CD4-positive, alpha-beta T cell treated with Interleukin-15 for 1 hour (primary cell): ENCODE data around the gene SIX3.

Source experiments
- DNase-seq: peaks from one replicate; pipeline ENCODE4 v3.0.0-alpha.2; 2020

SIX3 gene

DNA sequence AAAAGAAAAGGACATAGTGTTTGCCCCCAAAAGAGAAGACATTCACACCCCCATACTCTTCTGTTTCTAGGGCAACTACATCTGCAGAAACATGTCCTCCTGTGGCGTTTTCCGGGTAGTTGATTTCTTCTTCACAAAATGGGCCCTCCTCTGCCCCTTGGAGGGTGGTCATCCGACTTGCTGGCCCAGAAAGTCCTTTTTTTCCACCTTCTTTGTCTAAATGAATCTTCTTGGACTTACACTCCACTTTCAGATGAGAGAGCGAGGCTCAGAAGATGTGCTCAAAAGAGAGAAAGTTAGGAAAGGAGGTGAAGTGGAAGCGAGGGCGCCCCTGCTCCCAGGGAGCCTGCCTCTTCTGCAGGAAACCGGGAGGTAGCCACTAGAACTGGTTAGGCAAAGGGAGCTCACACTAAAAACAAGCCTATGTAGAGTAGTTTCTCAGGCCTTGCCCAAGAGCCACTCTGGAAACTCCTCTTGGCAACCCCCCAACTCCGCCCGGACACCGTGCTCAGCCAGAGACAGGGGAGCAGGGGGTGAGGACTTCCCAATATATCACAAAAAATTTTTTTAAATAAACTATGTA, 10.2 kb upstream of the SIX3 start:
- no peak for DNase-seq

DNA sequence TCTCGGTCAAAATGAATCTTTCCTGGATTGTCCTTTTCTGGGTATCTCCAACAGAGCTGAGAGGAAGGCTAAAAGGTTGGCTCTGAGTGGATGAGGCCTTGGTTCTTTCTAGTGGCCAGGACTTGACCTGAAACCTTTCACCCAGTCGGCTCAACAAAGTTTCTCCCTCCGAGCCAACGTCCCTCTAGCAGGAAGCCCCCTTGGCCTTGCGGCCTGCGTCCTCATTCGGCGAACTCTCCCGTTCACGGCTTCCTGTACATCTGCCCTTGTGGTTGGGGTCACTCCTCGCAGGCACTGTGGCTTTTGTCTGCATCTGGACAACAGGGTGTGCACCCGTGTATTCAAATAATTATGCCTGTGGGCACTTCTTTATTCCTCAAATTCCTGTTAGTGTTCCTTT, 9.4 kb upstream of the SIX3 start:
- DNase-seq, result no peak

DNA sequence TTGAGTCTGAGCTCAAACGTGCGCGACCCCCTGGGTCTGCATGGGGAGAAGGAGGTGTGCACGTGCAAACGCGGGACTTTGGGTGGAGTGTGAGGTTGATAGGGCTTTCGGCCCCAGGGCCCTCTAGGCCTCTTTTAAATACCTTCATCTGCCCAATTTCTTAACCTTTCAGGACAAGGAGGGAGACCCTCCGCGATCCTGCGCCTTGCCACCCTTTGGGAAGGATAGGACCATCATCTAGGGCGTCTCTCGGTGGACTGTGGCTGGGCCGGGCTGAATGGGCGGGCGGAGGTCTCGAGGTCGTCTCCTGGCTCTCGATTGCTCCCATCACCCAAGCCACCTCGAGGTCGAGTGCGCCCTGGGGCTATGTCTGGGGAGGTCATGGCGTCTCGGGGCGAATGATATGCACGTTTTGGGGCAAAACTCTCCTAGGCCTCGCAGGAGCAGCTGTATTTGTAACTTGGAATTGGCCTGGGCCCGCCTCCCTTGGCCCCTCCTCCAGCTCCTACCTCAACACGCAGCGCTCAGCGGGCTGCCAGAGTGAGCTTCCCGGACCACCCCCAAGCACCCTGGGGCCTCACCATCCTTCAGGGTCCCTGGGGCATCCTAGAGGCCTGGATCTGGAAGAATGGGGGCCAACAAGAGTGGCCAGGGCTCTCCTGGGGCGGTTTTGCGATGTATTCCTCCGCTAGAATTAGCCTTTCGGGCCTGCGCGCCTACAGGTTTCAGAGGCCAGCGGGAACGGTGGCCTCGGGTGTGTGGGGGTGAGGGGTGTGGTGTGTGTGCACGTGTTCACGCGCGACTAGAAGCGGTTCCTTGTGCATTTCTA, 8.7 kb upstream of the SIX3 start:
- no peak for DNase-seq

DNA sequence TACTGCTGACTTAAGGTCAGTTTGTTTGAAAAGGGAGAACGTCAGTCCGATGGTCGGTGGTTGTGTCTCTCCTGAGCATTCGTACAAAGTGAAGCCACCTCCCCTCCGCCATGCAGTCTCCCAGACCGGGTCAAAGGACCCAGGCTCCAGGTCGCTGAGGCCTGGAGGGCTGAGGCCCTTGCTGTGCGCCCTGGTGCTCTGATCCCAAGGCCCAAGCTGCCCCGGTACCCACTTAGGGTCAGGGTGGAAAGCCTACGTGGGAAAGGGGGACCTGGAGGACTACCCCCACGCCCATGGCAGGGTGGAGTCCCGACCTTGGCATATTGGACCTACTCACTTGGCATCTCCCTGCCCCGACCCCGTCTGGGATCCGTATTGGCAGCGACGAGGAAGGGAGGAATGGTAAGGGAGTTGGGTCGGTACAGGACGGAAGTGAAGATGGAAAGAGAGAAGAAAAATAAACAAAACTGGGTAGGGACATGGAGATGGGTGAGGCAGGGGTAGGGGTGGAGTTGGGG, 8.0 kb upstream of the SIX3 start:
- no peak for DNase-seq

DNA sequence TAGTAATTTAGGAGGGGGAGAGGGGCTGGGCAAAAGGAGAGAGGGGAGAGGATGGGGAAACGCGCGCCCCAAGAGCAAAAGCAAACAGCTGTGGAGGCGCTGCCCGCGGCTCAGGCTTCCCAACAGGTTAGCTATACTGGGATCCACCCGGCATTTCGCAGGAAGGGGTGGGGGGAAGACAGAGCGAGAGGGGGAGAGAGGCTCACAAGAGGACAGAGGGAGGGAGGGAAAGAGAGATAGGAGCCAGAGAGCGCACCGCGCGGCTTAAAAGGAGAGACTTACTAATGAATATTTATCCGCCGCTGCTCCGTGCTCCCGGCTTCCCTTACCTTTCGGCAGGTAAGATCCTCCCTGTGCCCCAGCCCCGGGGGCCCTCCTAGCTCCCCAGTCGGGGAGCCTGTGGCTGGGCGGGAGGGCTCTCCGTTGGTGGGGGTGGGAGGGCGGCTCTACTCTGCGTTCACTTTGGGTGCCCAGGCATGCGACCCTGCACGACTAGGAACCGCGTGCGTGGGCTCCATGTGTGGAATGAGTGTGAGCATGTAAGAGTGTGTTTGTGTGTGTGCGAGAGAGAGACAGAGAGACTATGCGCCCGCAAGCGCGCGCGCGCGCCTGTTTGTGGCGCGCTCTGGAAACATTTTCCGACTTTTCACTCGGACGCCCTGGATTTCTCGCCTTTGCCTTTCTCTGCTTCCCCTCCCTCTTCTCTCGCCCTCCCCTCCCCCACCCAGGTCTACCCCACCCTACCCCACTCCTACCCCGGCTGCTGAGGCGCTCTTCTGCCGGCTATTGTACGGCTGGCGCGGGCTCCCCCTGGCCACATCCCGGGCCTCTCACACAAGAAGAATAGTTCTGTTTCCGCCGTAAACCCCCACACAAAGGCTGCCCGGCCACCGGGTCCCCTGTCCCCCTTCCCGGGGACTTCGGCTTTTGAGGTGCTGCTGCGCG, 7.2 kb upstream of the SIX3 start:
- DNase-seq, result no peak

DNA sequence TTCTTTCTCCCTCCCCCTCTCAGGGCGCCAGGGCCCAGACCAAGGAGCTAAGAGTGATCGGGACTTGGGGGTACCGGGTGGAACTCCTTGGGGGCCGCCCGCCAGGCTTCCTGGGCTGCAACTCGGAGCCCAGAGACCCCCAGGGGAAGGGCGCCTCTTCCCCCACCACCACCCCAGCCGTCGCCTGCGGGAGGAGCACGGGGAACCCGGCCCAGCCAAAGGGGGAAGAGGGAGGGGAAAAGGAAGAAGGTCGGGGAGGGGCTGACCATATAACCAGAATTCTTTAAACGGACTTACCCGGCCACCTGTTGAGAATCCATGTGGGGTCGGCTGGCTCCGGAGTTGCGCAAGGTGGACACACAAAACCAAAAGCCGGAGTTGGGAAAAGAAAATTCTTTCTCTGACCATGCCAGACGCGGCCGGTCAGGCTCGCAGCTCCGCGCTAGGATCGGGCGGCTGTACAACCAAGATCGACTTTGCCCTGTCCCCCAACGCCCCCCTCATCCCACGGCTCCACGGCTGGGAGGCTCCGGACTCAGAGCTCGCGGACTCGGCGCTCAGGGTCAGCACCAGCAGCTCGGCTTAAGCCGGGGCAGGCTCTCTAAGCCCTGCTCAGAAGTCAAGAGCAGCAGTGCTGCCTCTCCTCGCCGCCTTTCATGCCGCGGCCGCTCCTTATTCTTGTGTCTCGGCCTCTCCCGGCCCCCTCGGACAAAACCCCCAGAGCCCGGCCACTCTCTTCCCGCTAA, 6.3 kb upstream of the SIX3 start:
- peak; percentile 6 for DNase-seq

DNA sequence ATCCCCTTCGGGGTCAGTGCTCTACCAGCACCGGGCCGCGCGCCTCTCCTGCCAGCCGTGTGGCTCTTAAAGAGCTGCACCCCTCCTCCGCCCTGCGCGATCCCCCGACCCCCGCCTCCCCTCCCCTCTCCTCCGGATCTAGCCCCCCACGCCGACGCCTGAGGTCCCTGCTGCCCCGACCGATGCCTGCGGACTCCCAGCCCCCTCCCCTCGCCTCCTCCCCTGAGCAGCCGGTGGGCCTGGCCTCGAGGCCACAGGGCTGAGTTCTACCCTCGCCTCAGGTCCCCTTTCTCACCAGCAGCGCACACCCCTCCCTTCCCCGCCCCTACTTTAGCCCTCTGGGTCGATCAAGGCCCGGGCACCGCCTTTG, 5.8 kb upstream of the SIX3 start:
- DNase-seq, result no peak

DNA sequence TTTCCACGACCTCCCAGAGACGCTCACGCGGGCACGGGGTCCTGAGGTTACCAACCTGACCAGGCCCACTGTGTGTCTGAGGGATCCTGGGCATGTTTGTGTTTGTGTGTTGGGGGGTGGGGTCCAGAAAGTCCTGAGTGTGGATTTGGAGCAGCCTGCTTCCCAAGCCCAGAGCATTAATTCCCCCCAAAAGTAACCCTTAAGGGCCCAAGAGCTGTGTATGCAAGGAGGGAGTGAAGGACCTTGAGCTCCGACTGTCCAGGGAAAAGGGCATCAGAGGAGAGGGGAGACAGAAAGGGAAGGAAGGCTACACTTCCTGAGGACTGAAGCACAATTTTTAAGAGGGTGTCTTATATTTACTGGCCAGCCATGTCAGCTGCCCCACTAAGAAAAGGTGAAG, 5.2 kb upstream of the SIX3 start:
- DNase-seq, result no peak

DNA sequence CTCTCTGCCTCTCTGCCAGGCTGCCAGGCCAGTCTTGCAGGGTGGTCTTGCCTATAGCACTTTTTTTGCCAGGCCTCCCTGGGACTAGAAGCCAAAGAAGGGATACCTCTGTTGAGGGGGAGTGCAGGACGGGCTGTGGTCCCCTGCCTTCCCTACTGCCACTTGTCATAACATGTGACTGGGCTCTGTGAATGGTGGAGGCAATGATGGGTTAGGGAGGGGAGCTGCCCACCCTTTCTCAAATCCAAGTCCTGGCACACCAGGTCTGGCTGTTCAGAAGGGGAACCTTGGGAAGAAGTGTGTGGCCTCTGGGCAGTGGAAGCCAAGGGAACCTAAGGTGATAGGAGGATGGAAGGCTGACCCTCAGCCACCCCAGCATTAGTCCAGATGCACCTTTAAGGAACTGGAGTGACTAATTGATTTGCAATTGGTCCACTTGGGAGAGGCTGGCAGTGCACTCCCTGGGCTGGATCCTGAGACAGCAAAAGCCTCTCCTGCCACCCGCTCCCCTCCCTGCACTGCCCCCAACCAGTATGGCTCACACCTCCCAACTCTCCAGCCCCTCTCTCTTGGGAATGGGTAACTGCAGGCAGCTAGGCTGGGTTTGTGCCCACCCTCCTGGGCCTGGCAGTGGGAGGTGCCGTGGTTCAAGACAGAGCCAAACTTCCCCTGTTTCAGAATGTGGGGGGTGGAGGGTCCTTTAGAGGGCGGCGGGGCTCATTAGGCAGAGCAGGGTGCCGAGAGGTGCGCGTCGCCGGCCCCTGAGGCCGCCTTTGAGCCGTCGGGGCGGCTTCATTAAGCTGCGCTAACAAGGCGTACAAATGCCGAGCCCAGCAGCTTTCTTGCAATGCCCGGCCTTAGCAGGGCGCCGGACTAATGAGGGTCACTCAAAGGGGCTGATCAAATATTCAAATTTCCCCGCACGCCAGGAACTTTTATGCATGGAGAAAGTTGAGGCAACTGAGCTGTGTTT, 4.5 kb upstream of the SIX3 start:
- DNase-seq, result no peak

DNA sequence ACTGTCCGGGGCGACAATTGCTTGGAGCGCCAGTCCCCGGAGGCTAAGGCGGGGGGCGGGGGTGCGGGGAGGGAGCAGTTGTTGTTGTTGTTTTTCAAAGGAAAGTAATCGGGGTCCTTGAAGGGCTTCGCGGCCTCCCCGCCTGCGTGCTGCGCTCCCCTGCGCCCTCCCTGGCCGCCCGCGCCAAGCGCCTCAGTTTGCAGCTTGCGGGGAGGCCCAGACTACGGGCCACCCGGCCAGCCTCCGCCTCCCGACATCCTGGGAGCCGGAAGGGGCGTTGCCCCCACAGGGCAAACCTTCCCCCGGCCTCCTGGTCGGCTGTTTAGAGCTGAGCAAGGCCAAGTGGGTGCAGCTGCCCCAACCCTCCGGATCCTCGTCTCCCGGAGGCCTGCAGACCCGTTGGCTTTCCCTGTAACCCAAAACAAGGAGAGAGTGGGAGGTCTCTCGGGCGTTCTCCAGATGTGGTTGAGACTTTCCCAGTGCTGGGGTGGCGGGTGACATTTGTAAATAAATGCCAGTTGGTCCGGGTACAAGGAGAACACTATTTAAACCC, 3.7 kb upstream of the SIX3 start:
- no peak for DNase-seq

DNA sequence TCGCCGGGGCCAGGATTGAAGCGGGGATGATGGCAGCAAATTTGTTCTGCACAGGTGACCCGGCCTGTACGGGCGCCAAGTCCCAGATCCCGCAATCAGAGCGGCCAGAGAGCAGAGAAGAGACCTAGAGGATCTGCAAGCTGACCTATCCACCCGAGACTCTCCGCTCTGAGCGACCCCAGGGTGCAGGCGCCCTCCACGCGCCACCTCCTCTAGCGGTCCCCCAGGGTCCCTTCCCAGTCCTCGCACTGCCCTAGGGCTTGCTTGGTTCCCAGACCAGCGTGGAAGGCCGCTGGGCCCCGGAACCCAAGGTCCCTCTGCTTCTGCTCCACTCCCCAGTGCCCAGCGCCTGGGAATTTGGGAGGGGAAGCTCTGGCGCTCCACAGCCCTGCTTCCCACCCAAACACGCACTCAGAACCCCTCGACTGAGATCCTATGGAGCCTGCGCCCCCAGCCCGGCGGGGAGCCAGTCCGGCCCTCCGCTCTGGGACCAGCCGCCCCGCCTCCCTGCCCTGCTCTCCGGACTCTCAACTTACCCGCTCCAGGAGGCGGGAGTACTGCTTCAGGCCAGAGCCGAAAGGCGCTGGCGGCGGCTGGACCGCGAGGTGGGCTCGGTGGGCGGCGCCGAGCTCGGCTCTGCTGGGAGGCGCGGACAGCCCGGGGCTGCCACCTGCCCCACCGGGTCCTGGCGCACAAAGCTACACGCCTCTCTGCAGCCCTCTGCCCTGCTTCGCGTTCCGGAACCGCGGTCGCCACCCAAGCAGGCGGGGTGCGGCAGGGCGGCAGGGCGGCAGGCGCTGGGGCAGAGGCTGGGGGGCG, 3.0 kb upstream of the SIX3 start:
- DNase-seq, result no peak

DNA sequence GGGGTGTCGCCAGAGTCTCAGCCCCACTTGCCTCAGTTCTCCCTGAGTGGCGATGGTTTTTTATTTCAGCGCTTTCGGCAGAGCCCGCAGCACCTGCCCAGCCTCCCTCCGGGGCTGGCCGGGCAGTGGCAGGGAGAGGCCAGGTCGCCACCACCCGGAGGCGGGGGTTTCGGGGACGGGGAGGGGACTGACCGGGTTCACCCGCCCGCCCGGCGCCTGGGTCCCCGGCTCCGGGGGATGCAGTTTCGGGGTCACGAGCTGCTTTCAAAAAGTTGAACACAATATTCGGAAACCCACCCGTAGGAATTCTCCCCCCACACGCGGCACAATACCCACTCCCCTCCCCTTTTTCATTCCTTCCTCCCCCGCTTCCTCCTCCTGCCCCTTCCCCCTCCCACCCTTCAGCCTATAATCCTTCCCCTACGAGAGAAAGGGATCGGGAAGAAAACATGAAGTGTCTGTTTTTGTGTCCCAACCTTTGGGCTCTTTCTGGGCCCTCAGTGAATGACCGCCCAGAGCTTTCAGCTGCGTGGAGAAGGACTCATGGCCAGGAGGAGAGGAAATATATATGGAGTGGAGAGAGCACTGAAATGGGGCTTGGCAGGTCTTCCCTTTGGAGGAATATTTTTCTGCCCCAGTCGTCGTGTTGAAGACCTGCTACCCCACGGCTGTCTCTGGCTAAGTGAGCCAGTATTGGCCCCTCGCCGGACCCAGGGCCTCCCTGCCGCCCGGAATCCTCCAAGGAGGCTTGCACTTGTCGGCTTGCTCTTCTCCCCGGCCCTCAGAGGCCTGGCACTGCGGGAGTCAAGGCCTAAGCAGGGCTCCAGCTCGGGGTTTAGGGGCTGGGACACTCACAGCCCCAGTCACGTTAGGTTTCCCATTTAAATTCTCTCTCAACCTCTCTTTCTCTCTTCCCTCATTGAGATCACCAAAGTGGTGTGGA, 2.1 kb upstream of the SIX3 start:
- DNase-seq, result no peak

DNA sequence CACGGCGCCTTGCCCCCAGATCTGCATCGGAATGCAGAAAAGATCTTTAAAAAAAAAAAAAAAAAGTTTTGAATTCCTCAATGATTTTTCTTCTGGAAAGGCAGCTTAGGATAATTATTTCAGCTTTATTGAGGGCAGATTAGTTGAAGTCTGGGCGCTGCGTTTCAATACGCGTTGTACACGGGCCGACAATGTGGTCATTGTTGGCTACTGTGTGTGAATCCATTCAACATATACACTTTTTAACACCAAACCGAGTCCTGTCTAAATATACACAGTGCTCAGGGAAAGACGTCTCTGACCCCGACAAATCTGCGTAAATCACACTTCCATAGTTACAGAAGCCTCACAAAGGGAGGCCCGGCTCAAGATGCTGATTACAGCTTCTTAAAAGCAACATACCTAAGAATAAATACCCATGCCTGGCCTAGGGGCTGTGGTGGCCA, 1.4 kb upstream of the SIX3 start:
- DNase-seq, result no peak

DNA sequence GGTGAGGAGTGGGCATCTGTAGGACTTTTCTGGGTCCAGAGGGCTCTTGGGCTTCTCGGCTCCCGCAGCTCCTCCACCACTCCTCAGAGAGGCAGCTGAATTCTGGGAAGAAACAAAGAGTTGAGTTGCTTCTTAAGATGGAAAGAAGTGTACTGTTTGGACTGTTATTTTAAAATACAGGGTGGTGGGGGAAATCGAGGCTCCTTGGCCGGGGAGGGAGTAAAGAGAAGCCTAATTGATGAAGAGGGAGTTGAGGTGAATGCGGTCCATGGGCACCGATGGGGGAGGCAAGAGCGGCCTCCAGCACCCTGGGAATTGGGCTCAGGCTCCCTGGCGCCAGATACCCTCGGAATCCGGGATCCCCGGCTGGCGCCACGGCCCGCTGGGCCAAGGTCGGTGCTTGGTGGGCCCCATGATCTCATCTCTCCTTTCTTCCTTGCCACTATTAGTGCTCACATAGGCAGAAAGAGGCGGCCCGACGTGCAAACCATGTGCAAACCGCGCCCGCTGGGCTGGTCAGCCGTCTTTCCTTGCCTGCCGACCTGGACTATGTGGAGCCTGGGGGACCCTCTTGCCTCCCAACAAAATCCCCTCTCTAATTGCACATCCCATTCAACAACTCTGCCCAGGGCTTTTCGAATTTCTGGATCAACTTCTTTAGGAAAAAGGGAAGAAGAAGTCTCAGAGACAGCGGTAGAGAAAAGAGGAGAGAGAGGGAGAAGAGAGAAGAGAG, 604 bp upstream of the SIX3 start:
- no peak for DNase-seq

DNA sequence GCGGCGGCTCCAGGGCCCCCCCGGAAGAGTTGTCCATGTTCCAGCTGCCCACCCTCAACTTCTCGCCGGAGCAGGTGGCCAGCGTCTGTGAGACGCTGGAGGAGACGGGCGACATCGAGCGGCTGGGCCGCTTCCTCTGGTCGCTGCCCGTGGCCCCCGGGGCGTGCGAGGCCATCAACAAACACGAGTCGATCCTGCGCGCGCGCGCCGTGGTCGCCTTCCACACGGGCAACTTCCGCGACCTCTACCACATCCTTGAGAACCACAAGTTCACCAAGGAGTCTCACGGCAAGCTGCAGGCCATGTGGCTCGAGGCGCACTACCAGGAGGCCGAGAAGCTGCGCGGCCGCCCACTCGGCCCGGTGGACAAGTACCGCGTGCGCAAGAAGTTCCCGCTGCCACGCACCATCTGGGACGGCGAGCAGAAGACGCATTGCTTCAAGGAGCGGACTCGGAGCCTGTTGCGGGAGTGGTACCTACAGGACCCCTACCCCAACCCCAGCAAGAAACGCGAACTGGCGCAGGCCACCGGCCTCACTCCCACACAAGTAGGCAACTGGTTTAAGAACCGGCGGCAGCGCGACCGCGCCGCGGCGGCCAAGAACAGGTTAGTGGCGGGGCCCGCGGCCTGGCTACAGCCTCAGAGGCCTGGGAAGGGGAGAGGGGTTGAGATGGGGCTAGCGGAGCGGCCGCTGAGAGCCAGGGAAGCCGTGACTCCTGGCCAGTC, 965 bp downstream of the SIX3 start:
- DNase-seq, result no peak

DNA sequence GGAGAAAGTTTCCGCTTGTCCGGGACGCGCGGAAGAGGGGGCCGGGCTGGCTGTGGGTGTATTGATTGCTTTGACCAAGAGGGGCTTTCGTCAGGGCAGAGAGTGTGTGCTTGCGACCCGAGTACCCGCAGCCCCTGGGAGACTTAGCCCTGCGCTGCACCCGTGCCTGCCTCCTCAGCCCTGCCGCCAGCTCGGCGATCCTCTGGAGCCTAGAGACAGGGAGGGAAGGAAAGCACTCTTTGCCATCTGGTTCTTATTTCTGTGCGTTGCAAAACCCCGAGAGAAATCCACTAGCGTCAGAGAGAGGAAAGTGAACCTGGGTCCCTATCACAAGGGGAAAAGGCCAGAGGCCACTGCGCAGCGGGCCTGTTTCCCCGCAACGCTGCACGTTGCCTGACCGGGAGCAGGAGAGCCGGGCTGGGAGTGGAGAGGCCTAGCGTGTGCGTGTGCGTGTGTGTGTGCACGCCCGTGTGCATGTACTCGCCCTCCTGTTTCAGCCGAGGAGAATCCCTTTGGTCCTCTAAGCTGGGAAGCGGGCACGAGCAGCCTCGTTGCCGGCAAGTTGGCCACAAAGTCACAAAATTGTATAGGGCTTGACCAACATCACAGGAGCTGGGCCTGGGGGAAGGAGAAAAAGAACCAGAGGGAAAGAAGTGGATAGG, 1.7 kb downstream of the SIX3 start:
- DNase-seq, result no peak

DNA sequence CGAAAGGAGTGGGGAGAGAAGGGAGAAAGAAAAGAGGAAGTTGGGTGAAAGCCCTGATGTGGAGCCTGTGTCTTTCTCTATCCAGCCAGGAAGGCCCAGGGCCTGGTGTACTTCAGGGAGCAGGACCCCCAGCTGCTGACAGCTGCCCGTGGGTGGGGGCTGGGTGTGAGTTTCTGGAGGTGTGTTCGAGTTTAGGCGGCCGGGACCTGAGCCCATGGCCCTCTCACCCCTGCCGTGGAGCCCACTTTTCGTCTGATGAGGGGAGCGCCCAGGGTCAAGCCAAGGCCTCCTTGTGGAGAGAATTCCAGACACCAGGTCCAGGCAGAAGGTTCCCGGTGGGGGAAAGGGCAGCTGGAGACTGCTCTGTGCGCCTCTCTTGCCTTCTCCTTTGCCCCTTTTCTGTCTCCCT, 2.2 kb downstream of the SIX3 start:
- DNase-seq, result no peak
